ENCODE data around the gene NHERF2.

DNA sequence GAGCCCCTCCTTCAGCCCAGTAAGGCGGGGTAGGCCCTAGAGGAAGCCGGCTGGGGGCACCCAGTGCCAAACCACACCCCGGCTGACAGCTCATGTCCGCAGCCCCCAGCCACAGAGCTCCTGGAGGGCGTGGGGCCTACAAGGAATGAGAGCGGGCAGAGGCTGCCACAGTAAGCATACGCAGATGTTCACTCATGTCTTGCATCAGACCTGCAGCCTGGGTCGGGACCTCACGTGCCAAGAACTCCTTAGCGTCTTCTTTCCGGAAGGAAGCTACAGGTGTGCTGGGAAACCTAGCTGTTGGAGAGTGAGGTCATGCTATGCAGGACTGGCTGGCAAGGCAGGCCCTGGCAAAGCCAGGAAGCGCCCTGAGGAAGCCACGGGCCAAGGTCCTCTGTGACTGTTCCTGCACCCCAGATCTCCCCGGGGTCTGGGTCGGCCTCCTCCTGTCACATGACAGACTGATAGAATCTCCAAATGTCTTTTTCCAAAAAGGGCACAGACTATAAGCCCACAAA, 18.6 kb upstream of the NHERF2 start:
- TF ChIP-seq, protein P1, sequence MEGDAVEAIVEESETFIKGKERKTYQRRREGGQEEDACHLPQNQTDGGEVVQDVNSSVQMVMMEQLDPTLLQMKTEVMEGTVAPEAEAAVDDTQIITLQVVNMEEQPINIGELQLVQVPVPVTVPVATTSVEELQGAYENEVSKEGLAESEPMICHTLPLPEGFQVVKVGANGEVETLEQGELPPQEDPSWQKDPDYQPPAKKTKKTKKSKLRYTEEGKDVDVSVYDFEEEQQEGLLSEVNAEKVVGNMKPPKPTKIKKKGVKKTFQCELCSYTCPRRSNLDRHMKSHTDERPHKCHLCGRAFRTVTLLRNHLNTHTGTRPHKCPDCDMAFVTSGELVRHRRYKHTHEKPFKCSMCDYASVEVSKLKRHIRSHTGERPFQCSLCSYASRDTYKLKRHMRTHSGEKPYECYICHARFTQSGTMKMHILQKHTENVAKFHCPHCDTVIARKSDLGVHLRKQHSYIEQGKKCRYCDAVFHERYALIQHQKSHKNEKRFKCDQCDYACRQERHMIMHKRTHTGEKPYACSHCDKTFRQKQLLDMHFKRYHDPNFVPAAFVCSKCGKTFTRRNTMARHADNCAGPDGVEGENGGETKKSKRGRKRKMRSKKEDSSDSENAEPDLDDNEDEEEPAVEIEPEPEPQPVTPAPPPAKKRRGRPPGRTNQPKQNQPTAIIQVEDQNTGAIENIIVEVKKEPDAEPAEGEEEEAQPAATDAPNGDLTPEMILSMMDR (IDR thresholded peaks at IDR 0.05), result no peak
- TF ChIP-seq POLR2A (IDR thresholded peaks at IDR 0.05), result no peak
